Adipocyte (in vitro differentiated cells): Measurements from ENCODE around the gene CIB4.
A peak's percentile ranks its signal among the peaks of the same experiment; 100 is the strongest.
"Not testable (repeated sequence)": the region's sequence is repeated elsewhere in the genome, so short reads cannot be mapped to it uniquely, and the experiment has no call there.

Source experiments
- DNase-seq: peaks from one replicate; pipeline ENCODE4 v3.0.0-alpha.2; 2015; ENCODE audit warnings: low read depth
- H3K27me3 ChIP-seq: replicated peaks from 2 replicates; pipeline ENCODE4 v1.7.0; 2013; ENCODE audit warnings: mild to moderate bottlenecking, low read length, moderate library complexity; ENCODE audit not compliant: control insufficient read depth, insufficient read depth
- H3K36me3 ChIP-seq: 2 replicates; pipeline ENCODE4 v1.7.0; 2013; ENCODE audit warnings: low read length, mild to moderate bottlenecking, moderate library complexity; ENCODE audit not compliant: control insufficient read depth, insufficient read depth, severe bottlenecking
- H3K4me1 ChIP-seq: 2 replicates; pipeline ENCODE4 v1.7.0; 2013; ENCODE audit warnings: mild to moderate bottlenecking, low read length, moderate library complexity; ENCODE audit not compliant: control insufficient read depth, insufficient read depth
- H3K4me3 ChIP-seq: 2 replicates; pipeline ENCODE4 v1.7.0; 2013; ENCODE audit warnings: mild to moderate bottlenecking, low read length, moderate library complexity
- H3K9ac ChIP-seq: 2 replicates; pipeline ENCODE4 v1.7.0; 2013; ENCODE audit warnings: mild to moderate bottlenecking, low read length, moderate library complexity
- H3K9me3 ChIP-seq: 2 replicates; pipeline ENCODE4 v1.7.0; 2013; ENCODE audit warnings: mild to moderate bottlenecking, low read length, moderate library complexity; ENCODE audit not compliant: control insufficient read depth

Gene CIB4

DNA sequence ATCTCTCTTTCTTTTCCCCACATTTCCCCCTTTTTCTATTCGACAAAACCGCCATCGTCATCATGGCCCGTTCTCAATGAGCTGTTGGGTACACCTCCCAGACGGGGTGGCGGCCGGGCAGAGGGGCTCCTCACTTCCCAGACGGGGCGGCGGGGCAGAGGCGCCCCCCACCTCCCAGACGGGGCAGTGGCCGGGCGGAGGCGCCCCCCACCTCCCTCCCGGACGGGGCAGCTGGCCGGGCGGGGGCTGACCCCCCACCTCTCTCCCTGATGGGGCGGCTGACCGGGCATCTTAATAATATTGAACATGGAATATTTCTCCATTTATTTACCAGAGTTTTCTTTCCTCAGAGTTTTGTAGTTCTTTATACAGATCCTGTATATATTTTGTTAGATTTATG is 24.1 kb upstream of the CIB4 start:
- not testable (repeated sequence) for H3K27me3 ChIP-seq, H3K9ac ChIP-seq, H3K36me3 ChIP-seq, DNase-seq, H3K4me1 ChIP-seq, H3K4me3 ChIP-seq
- H3K9me3 ChIP-seq, result peaks cover 19% of the 10 kb centered on the region

DNA sequence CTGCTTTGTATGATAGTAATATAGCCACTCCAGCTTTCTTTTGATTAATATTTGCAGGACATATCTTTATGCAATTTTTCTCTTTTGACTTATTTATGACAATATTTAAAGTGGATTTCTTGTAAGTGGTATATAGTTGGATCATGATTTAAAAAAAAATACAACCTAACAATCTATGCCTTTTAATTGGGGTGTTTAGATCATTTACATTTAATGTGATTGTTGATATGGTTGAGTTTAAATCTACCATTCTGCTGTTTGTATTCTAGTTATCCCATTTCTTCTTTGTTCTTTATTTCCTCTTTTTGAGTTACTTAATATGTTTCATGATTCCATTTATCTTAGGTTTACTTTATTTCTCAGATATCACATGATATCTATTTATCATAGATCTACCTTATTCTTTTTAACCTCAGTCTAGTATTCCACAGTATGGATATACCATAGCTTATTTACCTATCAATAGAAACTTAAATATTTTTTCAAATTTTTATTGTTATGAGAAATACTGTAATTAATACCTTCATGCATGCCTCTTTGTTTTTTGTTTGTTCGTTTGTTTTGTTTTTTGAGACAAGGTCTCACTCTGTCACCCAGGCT is 19.3 kb upstream of the CIB4 start:
- no peaks in the 10 kb centered on the region for H3K36me3 ChIP-seq
- no peak for DNase-seq
- peaks cover 3% of the 10 kb centered on the region for H3K27me3 ChIP-seq

DNA sequence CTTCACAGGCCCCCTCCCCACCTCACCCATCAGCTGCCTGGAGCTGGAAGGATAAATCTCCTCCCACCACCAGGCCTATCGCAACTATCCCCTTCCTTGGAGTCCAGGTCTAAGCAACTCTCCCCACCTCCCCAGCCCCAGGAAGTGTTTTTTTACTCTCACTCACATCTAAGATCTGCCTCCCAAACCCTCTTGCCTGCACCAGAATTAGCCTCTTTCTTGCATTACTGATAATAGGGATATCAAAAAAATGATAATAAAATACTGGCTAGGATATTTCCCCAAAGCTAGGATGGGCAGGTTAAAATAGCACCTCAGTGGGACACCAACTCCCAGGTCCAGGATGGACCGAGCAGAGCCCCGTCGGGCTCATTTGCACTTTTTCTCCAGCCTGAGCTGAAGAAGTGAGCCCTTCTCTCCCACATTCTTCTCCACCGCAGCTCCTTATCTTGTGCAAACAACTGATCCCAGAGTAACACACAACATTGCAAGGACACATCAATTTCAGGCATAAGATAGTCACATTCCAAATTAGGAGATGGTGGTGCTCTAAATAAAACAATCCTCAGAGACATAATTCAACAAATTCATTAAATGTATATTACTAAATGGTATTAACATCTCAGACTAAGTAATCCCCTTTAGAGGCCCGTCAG is 17.7 kb upstream of the CIB4 start:
- no peaks in the 10 kb centered on the region for H3K36me3 ChIP-seq
- no peak overlapping the region for H3K9ac ChIP-seq
- peaks cover 29% of the 10 kb centered on the region for H3K9me3 ChIP-seq
- no peak overlapping the region for H3K4me3 ChIP-seq
- peaks cover 3% of the 10 kb centered on the region for H3K27me3 ChIP-seq
- no peaks in the 10 kb centered on the region for H3K4me1 ChIP-seq
- no peak for DNase-seq

More for the DNA sequence above, 19.3 kb upstream of the CIB4 start:
- Histone ChIP-seq H3K9me3 (peaks cover 29% of the 10 kb centered on the region), H3K4me3 (no peak overlapping the region), H3K9ac (no peak overlapping the region), H3K4me1 (no peaks in the 10 kb centered on the region)

DNA sequence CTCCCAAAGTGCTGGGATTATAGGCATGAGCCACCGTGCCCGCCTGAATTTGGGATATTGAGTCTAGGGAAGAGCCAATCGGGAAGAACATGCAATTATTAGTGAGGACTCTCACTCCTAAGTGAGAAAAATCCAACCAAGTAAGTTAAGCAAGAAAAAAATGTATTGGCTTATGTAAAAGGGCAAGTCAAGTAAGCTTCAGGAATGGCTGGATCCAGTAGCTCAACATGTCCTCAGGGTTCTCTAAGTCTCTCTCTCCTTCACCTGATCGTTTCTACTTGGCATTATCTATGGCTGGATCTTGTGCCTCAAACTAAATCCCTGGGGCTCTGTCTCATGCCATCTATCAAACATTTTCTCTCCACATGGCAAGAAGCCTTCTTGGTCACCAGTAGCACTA is 16.1 kb upstream of the CIB4 start:
- Histone ChIP-seq H3K36me3 (no peaks in the 10 kb centered on the region), H3K4me3 (no peak overlapping the region), H3K27me3 (peaks cover 3% of the 10 kb centered on the region), H3K4me1 (peaks cover 13% of the 10 kb centered on the region), H3K9ac (no peak overlapping the region), H3K9me3 (peaks cover 25% of the 10 kb centered on the region)
- DNase-seq, result no peak

DNA sequence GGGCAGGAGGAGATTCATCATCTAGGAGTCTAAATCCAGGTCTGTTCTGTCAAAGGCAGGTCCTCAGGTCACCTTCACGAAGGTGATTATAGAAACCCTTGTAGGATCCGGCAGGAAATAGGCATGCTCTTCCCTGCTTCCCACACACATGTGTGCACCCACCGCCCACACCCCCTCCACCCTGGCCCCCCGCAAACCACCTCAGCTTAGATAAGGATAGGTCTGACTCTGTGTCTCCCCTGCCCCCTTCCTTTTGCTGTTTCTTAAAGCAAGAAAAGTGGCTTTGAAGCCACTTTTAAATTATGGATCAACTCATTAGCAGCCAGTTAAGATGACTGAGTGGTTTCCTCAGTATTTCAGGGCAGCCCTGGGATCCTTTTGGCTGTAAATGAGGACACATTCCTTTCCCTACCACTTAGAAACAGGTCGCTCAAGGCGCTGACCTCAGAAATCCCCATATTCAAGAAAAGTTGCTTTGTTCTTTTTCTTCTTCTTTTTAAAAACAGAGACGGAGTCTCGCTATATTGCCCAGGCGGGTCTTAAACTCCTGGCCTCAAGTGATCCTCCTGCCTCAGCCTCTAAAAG is 14.5 kb upstream of the CIB4 start:
- Histone ChIP-seq H3K9ac (no peak overlapping the region), H3K9me3 (peaks cover 18% of the 10 kb centered on the region), H3K4me1 (peaks cover 28% of the 10 kb centered on the region), H3K36me3 (no peaks in the 10 kb centered on the region), H3K27me3 (peaks cover 3% of the 10 kb centered on the region), H3K4me3 (no peak overlapping the region)
- DNase-seq, result no peak

DNA sequence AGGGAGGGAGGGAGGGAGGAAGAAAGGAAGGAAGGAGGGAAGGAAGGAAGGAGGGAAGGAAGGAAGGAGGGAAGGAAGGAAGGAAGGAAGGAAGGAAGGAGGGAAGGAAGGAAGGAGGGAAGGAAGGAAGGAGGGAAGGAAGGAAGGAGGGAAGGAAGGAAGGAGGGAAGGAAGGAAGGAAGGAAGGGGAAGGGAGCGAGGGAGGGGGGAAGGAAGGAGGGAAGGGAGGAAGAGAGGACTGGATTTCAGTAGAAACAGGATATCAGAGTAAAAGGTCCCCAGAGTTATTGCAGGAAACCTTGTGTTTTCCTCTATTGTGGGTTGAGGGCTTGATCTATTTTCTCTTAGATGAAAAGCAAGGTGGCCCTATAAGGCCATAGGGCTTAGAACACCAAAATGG is 14.0 kb upstream of the CIB4 start:
- Histone ChIP-seq H3K9me3 (peaks cover 12% of the 10 kb centered on the region), H3K4me1 (peaks cover 32% of the 10 kb centered on the region)
- H3K9ac ChIP-seq, DNase-seq, H3K36me3 ChIP-seq, H3K27me3 ChIP-seq, H3K4me3 ChIP-seq: not testable (repeated sequence)

DNA sequence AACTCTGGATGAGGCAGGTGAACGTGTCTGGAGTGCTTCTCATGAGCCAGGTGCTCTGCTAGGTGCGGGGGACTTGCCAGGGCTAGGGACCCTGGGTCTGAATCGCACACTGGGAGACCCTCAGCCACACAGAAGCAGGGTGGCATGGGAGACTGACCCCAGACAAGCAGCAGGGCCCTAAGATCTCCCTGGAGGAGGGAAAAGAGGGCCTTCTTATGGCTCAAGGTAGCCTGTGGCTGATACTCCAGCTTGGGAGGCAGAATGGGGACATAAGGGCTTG is 12.8 kb upstream of the CIB4 start:
- H3K9me3 ChIP-seq, result peaks cover 1% of the 10 kb centered on the region
- no peak overlapping the region for H3K4me3 ChIP-seq
- H3K9ac ChIP-seq, result no peak overlapping the region
- peaks cover 3% of the 10 kb centered on the region for H3K27me3 ChIP-seq
- H3K36me3 ChIP-seq, result no peaks in the 10 kb centered on the region
- peaks cover 41% of the 10 kb centered on the region for H3K4me1 ChIP-seq
- no peak for DNase-seq

DNA sequence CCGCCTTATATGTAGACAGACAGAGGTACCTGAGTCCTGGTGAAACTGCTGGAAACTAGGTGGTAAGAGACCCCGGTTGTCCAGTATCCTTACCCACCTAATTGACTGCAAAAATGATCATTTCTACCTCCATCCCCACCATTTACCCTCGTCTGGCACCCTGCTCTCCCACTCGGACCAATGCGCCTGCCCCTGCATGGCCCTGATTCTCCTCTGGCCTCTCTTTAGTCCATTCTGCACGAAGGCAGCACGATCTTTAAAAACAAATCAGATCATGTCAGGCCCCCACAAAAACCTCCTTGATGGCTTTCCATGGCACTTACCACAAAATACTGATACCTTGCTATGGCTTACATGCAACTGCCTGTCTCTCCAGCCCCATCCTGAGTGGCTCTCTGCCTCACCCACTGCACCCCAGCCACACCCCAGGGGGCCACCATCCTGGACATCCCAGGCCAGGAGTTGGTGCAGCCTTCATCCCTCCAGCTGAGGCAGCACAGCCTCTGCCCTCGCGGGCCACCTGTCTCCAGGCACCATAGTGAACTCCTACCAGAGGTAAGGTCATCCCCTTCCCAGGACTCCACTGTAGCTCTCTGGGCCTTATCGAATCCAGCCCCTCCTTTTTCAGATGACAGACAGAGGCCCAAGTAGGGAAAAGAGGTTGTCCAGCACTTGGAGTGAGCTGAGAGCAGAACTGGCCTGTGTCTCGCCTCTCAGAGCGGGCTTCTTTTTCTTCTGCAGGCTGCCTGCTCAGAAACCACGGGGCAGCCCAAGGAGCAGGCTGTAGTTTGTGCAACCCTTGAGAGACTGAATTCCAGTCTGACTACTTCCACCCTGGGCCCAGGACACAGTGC is 12.3 kb upstream of the CIB4 start:
- DNase-seq, result no peak

DNA sequence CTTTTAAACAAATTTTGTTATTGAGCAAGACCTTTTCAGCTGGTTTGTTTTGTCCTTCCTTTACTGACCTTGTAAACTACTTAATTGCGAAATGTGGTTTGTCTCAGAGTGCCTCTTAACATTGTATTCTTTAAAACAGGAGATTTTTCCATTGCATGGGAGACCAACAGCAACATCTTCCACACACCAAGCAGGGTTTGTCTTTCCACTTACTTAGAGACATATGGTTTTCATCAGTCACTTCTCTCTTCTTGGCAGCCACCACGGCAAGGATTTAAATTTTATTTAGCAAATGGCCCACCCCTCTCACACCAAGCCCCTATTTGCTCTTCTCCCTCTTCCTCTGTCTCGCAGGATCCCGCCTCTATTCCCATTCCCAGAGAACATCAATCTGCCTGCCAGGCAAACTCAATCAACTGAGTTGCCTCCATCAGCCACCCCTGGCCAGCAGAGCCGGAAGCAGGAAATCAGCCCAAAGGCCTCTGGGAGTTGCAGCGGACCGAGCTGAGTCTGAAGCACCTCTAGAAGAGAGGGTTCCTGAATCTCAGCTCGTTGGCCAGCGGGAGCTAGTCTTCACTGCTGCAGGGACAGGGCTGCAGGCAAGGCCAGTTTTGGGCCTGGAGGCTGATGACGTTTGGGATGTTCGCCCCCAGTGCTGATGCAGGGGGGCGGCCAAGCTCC is 11.3 kb upstream of the CIB4 start:
- peak overlapping the region; percentile 56 for H3K4me3 ChIP-seq
- H3K9ac ChIP-seq, result peak overlapping the region; percentile 50
- peaks cover 41% of the 10 kb centered on the region for H3K4me1 ChIP-seq
- H3K9me3 ChIP-seq, result no peaks in the 10 kb centered on the region
- peak; percentile 95 for DNase-seq
- no peaks in the 10 kb centered on the region for H3K36me3 ChIP-seq
- no peaks in the 10 kb centered on the region for H3K27me3 ChIP-seq

More for the DNA sequence above, 12.3 kb upstream of the CIB4 start:
- no peaks in the 10 kb centered on the region for H3K36me3 ChIP-seq
- peaks cover 3% of the 10 kb centered on the region for H3K27me3 ChIP-seq
- H3K4me1 ChIP-seq, result peaks cover 41% of the 10 kb centered on the region
- peak overlapping the region; percentile 50 for H3K9ac ChIP-seq
- H3K9me3 ChIP-seq, result no peaks in the 10 kb centered on the region
- H3K4me3 ChIP-seq, result peak overlapping the region; percentile 56

DNA sequence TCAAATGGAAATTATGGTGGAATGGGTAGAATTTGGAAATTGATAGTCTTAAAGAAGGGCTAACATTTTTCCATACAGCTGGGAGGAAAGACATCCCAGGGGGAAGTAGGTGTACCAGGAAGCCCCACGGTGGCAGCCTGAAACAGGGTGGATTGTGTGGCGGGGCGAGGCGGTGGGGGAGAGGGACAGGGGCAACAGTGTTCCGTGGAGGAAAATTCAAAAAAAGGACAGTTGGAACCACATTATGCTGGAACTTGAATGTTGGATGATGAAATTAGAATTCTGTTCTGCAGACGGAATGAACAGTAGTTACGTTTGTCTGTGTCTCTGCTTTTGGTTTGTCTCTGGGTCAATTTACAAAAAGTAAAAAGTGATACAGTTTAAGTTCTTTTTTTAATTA is 10.6 kb upstream of the CIB4 start:
- no peaks in the 10 kb centered on the region for H3K9me3 ChIP-seq
- no peaks in the 10 kb centered on the region for H3K27me3 ChIP-seq
- peak overlapping the region; percentile 50 for H3K9ac ChIP-seq
- peak; percentile 44 for DNase-seq
- H3K36me3 ChIP-seq, result no peaks in the 10 kb centered on the region
- peaks cover 41% of the 10 kb centered on the region for H3K4me1 ChIP-seq
- peak overlapping the region; percentile 56 for H3K4me3 ChIP-seq

DNA sequence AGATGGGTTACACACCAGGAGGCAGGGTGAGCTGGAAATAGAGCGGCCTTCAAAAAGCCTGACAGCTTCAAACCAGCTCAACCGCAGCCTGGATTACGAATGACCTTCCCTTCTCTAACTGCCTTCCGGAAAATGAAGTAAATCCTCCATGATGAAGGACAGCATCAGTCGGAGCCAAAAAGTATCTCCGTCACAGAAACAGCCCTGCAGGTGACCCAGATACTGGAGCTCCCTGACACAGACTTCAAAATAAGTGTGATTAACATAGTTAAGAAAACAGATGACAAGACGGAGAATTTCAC is 10.3 kb upstream of the CIB4 start:
- H3K4me1 ChIP-seq, result peaks cover 43% of the 10 kb centered on the region
- no peaks in the 10 kb centered on the region for H3K36me3 ChIP-seq
- H3K4me3 ChIP-seq, result peak overlapping the region; percentile 56
- no peaks in the 10 kb centered on the region for H3K9me3 ChIP-seq
- H3K27me3 ChIP-seq, result no peaks in the 10 kb centered on the region
- H3K9ac ChIP-seq, result peak overlapping the region; percentile 50
- peak; percentile 18 for DNase-seq
